ENCODE measurements around the gene PXK. TPM values are rescaled to one million over a fixed set of nuclear protein-coding genes. Genes with fewer than 3 reads are reported as not detected.

PXK gene
- total RNA-seq, 1 experiment from 2014 or later, result 4.4 TPM

- Histone ChIP-seq H3K36me3 (ENCODE audit: low read depth) (no peaks in the 10 kb centered on the region), H3F3A (ENCODE audit: insufficient read depth, low read depth) (peaks cover 9% of the 10 kb centered on the region; the same call in 1 of the 2 replicates), H3K4me2 (no peak overlapping the region), H2AFZ (no peak overlapping the region), H3K4me1 (replicated peaks; ENCODE audit: insufficient read depth) (peaks cover 9% of the 10 kb centered on the region), H3K9me3 (ENCODE audit: insufficient read depth, low read depth) (no peaks in the 10 kb centered on the region; the same call in 1 of the 2 replicates), H3K9me2 (ENCODE audit: insufficient read depth) (no peaks in the 10 kb centered on the region), H3K27me3 (ENCODE audit: insufficient read depth, low read depth) (no peaks in the 10 kb centered on the region), H3K4me3 (no peak overlapping the region), H4K20me1 (ENCODE audit: insufficient read depth) (no peaks in the 10 kb centered on the region), H3K27ac (no peak overlapping the region), H3K79me2 (ENCODE audit: low read depth) (no peaks in the 10 kb centered on the region)
- CTCF ChIA-PET, result no interaction called here
- TF ChIP-seq CTCF (conservative IDR thresholded peaks at IDR 0.05) (no peak), EZH2 (IDR thresholded peaks at IDR 0.05; ENCODE audit: low read depth) (no peak)
- BruUV-seq (replicated peaks), result no TSS peak
- no peak for DNase-seq
- intact Hi-C loops (cut with micrococcal nuclease; ENCODE audit: unreplicated experiment), result no loop called here
- POLR2A ChIA-PET (ENCODE audit: unreplicated experiment), result no interaction called here
These were observed 12.8 kb downstream of the PXK start for GRCh38 chr3:58345457-58345856.

GRCh38 chr3:58346368-58346767 lies 13.7 kb downstream of the PXK start:
- Histone ChIP-seq H3K27me3 (ENCODE audit: insufficient read depth, low read depth) (no peaks in the 10 kb centered on the region), H3F3A (ENCODE audit: insufficient read depth, low read depth) (peaks cover 9% of the 10 kb centered on the region; the same call in 1 of the 2 replicates), H3K4me2 (no peak overlapping the region), H3K27ac (no peak overlapping the region), H3K4me3 (no peak overlapping the region), H3K79me2 (ENCODE audit: low read depth) (no peaks in the 10 kb centered on the region), H3K9me2 (ENCODE audit: insufficient read depth) (no peaks in the 10 kb centered on the region), H3K36me3 (ENCODE audit: low read depth) (no peaks in the 10 kb centered on the region), H3K4me1 (replicated peaks; ENCODE audit: insufficient read depth) (peaks cover 17% of the 10 kb centered on the region), H2AFZ (no peak overlapping the region), H3K9me3 (ENCODE audit: insufficient read depth, low read depth) (no peaks in the 10 kb centered on the region; the same call in 1 of the 2 replicates), H4K20me1 (ENCODE audit: insufficient read depth) (no peaks in the 10 kb centered on the region)
- ChIA-PET CTCF (no interaction called here), POLR2A (ENCODE audit: unreplicated experiment) (no interaction called here)
- intact Hi-C loops (cut with micrococcal nuclease; ENCODE audit: unreplicated experiment), result no loop called here
- no peak for DNase-seq
- BruUV-seq (replicated peaks), result no TSS peak
- TF ChIP-seq EZH2 (IDR thresholded peaks at IDR 0.05; ENCODE audit: low read depth) (no peak), CTCF (conservative IDR thresholded peaks at IDR 0.05) (no peak)

- Histone ChIP-seq H4K20me1 (ENCODE audit: insufficient read depth) (no peaks in the 10 kb centered on the region), H3K4me1 (replicated peaks; ENCODE audit: insufficient read depth) (peaks cover 17% of the 10 kb centered on the region), H3K9me3 (ENCODE audit: insufficient read depth, low read depth) (no peaks in the 10 kb centered on the region; the same call in 1 of the 2 replicates), H2AFZ (no peak overlapping the region), H3K9me2 (ENCODE audit: insufficient read depth) (no peaks in the 10 kb centered on the region), H3K79me2 (ENCODE audit: low read depth) (no peaks in the 10 kb centered on the region), H3K4me2 (no peak overlapping the region), H3K27me3 (ENCODE audit: insufficient read depth, low read depth) (no peaks in the 10 kb centered on the region), H3K27ac (no peak overlapping the region), H3K4me3 (no peak overlapping the region), H3F3A (ENCODE audit: insufficient read depth, low read depth) (peaks cover 9% of the 10 kb centered on the region; the same call in 1 of the 2 replicates), H3K36me3 (ENCODE audit: low read depth) (no peaks in the 10 kb centered on the region)
- TF ChIP-seq CTCF (conservative IDR thresholded peaks at IDR 0.05), result no peak
- TF ChIP-seq EZH2 (IDR thresholded peaks at IDR 0.05; ENCODE audit: low read depth), result no peak
- ChIA-PET CTCF (no interaction called here), POLR2A (ENCODE audit: unreplicated experiment) (no interaction called here)
- intact Hi-C loops (cut with micrococcal nuclease; ENCODE audit: unreplicated experiment), result no loop called here
- DNase-seq, result no peak
- no TSS peak for BruUV-seq (replicated peaks)
These were observed 15.3 kb downstream of the PXK start for GRCh38 chr3:58347984-58348383.
